Activated CD8-positive, alpha-beta memory T cell treated with anti-CD3 and anti-CD28 coated beads, Interleukin-2, amount 50 U/mL, for 4 hours (primary cell): ENCODE measurements around the gene ADAM22.

Experiments
- DNase-seq: peaks from one replicate; pipeline ENCODE4 v3.0.0-alpha.2; 2020

The ADAM22 gene

DNA sequence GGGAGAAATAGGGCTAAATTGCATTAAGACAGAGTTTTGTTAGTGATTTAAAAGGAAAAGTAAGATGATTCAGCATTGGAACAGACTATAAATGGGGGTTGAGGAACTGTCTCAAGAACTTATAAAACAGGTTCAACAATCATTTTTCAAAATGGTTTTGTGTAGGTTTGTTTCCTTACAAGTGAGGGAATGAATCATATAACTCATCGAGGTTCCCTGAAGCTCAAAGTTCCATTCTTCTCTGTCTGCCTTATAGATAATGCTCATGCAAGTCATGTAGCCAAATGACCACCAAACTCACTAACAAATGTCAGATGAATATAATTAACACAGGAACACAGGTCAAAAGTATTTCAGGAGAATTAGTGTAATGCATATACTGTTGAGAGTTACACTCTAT, 27.7 kb downstream of the ADAM22 start:
- no peak for DNase-seq

DNA sequence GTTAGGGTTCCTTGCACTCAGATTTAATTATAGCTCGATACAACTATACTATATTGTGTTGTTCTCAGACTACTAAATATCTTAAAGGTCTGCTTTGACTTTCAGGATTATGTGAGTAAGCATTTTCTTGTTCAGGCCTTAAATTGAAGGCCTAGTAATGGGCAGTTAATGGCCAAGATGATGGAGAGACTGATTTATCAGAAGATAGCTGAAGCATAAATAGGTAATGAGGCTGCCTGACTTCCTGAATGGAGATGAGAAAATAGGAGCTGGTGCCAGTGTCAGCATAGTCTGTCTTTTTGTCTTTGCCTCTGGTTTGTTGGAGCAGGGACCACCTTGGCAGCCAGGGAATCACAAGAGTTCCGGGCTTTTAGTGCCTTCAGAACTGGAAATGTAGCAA, 32.2 kb downstream of the ADAM22 start:
- DNase-seq: no peak

- DNase-seq: no peak
Observed at GRCh38 chr7:87968021-87968420, 34.0 kb downstream of the ADAM22 start.

DNA sequence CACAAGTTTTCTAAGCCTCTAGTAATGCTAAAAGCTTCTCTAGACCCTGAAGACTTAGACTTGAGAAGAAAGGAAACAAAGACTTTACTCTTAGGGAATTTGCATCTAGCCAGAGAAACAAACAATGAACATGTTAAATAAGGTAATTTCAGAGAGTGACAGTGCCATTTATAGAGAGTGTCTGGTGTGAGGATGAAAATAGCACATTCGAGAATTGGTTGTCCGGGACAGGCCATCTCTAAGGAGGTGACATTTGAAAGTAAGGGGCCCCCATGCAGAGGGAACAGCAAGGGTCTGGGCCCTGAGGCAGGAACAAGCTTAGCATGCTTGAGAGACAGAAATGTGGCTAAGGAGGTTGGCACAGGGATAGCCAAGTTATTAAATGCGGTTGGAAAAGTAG, 48.1 kb downstream of the ADAM22 start:
- no peak for DNase-seq

GRCh38 chr7:87984088-87984487, 50.0 kb downstream of the ADAM22 start:
- DNase-seq: no peak

DNA sequence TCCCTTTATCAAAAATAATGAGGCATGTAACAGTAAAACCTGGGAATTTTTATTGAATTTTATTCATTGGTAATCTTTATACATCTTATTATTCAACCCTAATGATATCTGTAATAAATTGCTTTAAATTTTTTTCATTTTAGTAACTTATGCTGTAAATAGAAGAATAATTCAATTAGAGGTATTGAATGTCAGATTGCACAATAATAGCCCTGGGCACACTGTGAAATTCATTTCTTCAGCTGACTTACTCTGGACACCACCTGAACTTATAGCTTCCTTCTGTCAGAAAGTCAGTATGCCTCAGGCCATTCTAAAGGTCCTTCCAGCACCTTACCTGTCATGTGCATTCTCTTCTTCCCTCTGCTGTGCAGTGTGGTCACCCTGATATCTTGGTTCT, 59.2 kb downstream of the ADAM22 start:
- no peak for DNase-seq

DNA sequence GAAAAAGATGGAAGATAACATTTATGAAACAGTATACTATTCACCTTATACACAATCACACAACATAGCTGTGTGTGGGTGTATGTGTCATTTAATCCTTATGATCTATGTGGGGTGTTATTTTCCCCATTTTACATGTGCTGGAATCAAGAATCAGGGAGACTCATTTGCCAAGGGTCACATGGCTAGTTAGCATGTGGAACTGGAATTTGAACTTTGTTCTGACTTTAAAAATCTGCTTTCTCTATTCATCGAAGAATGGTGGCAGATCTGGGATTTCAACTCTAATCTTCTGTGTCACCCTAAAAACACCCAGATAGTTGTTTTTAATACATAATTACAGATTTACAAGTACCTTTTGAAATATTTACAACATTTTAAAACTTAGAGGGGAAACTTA, 65.2 kb downstream of the ADAM22 start:
- no peak for DNase-seq

GRCh38 chr7:88001744-88002530, 67.9 kb downstream of the ADAM22 start:
- no peak for DNase-seq

DNA sequence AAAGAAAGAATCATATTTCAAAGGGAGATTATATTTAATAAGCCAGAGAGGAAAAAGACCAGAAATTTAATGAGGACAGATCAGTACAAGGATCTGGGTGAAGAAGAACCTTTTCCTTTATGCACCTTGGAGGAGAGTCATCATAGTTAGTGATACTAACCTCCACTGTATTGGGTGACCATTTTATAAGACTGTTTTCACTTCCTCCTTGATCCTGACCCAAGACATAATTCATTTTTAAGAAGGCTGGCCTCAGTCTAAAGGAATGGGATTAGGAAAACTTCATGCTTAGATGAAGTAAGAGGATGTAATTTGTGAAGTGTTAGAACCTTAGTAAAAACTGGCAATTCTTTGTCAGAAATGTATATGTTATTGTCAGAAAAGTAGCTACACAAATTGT, 68.6 kb downstream of the ADAM22 start:
- DNase-seq: no peak

GRCh38 chr7:88003581-88003980, 69.5 kb downstream of the ADAM22 start:
- DNase-seq: no peak

DNA sequence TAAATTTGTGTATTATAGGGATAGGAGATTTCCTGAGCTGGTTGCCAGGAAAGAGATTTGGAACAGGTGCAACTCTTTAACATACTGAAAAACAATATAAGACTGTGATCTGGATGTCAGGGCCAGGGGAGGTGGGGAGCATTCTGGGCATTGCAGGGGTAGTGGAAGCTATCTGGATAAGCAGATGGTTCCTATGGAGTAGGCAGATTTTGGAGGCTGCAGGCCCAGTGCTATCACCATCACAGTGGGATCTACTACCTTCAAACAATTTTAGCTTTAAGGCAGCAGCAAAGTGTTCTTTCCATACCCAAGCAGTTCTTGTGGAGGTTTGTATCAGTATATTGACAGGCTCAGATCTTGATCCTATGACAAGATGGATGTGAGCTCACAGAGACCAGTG, 71.1 kb downstream of the ADAM22 start:
- DNase-seq: no peak

DNA sequence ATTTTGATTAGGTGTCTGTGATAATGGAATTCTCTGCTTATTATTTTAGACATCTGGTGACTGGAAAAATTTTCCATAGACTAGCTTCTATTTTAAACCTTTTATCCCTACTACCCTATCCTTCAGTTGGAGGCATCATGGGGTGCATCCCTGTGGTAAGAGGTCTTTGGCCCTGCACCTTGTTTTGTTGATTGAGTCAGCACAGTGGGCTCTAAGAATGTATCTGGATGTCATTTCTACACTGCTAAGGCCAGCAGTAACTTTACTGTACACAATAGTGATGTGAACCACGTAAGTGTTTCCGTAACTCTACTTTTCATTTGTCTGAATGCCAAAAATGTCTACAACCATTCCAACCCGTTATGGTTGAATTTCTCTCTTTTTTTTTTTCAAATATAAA, 75.6 kb downstream of the ADAM22 start:
- DNase-seq: no peak

- no peak for DNase-seq
Observed at GRCh38 chr7:88012086-88012485, 78.0 kb downstream of the ADAM22 start.

- DNase-seq: no peak
Observed at GRCh38 chr7:88013981-88014380, 79.9 kb downstream of the ADAM22 start.

- DNase-seq: no peak
Observed at GRCh38 chr7:88014581-88014980, 80.5 kb downstream of the ADAM22 start.

DNA sequence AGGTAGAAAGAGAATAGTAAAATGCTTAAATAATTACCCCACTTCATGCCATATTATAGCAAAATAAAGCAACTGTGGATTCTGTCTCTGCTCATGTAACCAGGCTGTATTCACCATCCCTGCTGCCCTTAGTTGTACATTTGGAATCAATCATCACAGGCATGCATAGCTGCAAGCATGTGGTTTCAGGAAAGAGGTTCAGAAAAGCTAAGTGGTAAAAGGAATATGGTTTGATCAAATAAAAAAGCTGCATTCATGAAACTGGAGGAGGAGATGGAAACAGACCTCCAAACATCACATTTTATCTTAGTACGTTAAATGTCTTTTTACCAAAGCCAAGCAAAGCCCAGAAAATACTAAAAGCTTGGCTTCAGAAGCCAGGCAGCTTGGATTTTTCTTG, 81.3 kb downstream of the ADAM22 start:
- DNase-seq: no peak

DNA sequence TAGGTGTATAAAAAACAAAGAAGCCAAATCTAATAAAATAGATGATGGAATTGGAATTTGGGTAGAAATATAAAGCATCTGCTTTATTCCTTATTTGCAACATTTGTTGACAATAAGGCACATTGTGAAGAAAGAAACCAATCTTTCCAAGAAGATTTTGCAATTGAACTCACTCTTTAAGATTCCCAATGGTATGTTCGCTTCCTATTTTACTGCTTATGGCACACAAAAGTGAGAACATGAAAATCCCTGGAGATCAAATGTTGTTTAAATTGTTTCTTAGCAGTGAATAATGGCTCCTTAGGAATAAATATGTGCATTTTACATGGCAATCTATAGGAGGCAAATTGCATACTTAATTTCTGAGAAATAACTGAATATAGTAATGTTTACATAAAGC, 84.5 kb downstream of the ADAM22 start:
- no peak for DNase-seq

DNA sequence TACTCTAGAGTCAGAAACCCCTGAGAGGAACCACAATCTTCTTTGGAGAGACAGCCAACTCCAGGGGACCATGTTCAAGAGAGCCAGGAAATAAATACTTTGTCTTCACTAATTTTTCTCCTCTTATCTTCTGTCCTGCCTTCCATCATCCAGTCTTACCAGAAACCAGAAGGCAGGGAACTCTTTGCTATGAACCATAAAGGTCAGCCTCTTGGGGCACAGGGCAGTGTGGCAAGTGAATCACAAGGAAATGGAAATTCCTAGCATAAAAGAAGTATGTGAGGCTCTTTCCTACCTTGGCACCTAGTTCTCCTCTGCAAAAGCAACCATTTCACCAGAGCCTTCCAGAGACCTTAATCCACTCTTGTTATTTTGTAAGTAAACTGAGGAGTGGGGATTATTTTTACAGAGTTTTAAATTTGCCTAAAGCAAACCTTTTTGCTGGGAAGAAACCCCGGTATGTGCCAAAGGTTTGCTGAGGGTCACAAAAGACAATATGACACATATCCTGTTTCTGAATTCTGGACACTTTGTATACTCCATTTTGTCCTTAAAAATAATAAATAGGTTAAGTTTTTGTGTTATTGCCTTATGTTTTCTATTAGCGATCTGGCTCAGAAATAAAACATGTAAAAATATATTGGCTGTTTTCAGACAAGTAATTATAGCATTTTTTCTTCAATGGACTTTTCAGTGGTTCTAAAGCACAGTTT, 87.1 kb downstream of the ADAM22 start:
- no peak for DNase-seq

GRCh38 chr7:88027724-88028123, 93.7 kb downstream of the ADAM22 start:
- no peak for DNase-seq

DNA sequence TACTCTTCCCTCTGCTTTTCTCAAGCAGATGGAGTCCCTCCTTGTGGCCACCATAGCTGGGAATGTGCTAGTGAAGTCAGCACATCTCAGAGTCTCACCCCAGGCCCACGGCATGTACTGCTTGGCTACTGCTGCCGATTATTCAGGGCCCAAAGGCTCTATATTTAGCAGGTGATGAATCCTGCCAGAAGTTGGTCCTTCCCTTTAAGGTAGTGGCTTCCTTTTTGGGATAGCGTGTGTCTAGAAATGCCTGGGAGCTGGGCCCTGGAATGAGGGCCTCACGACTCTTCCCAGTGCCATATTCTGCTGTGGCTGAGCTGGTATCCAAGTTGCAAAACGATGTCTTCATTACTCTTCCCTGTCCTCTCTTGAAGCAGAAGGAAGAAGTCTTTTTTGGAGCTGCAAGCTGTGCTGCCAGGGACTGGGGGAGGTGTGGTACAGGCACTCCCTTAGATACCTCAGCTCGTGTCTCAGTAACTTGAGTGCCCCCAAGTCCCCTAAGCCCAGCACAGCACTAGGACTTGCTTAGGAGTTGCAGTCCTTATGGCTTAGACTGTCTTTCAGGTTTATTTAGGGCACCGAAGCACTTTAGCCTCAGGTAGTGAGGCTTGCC, 100.1 kb downstream of the ADAM22 start:
- DNase-seq: no peak

GRCh38 chr7:88037050-88037449, 103.0 kb downstream of the ADAM22 start:
- DNase-seq: no peak

DNA sequence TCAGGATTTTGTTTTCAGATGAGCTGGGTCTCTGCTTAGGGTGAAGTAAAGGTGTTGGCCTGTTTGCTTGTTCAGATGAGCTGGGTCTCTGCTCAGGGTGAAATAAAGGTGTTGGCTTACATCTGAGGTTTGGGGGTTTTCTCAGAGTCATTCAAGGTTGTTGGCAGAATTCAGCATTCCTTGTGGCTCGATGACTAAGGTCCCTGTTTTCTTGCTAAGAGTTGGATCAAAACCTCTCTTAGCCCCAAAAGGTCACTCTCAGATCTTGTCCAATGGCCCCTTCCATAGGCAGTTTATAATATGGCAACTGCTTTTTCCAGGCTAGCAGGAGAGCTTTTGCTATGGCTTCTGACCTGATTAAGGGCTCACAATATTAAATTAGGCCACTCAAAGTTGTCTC, 106.6 kb downstream of the ADAM22 start:
- no peak for DNase-seq

GRCh38 chr7:88041583-88041982, 107.5 kb downstream of the ADAM22 start:
- DNase-seq: no peak

- no peak for DNase-seq
Observed at GRCh38 chr7:88042157-88042556, 108.1 kb downstream of the ADAM22 start.
